K562 (cell line): Measurements from ENCODE around the gene ANKRD34A. TPM values are rescaled to one million over a fixed set of nuclear protein-coding genes. Genes with fewer than 3 reads are reported as not detected.

Experiments used
- CBFA2T3 ChIP-seq: fragments of 450-650 bp; IDR thresholded peaks from 2 replicates; pipeline ENCODE4 v1.6.1; 2017
- ETV5 ChIP-seq: sonication (generic); formaldehyde crosslinking; IDR thresholded peaks from 2 replicates; pipeline ENCODE4 v1.4.0; 2020; ENCODE audit warnings: low read depth, mild to moderate bottlenecking, missing genetic modification reagents
- HMGN3 ChIP-seq: IDR thresholded peaks from 2 replicates; pipeline ENCODE4 v1.6.1; 2011; ENCODE audit warnings: borderline replicate concordance, low read depth, mild to moderate bottlenecking, mixed read lengths, low read length; ENCODE audit not compliant: insufficient read length; ENCODE audit errors: extremely low read depth
- HOXB6 ChIP-seq: fragments of 250-450 bp; sonication (Bioruptor Pico); IDR thresholded peaks from 2 replicates; pipeline ENCODE4 v1.5.1; 2022; ENCODE audit warnings: mild to moderate bottlenecking, borderline replicate concordance
- JUNB ChIP-seq: fragments of 450-650 bp; formaldehyde crosslinking; conservative IDR thresholded peaks from 2 replicates; pipeline ENCODE4 v1.4.0; 2020; ENCODE audit warnings: mild to moderate bottlenecking
- SAFB ChIP-seq: fragments of 200-400 bp; formaldehyde crosslinking; IDR thresholded peaks from 2 replicates; pipeline ENCODE4 v1.6.1; 2017; ENCODE audit warnings: low read depth, low read length, borderline replicate concordance
- SIN3A ChIP-seq, 2 experiments: fragments of 150-350 bp in 1 of 2; IDR thresholded peaks; 2 replicates each; pipeline ENCODE4 v1.6.1; 2011 to 2016; ENCODE audit warnings: borderline replicate concordance in 2 of 2, low read depth in 2 of 2, low read length in 2 of 2, mild to moderate bottlenecking in 2 of 2, moderate library complexity in 2 of 2; ENCODE audit not compliant: control insufficient read depth in 1 of 2
- SRSF9 ChIP-seq: fragments of 200-400 bp; formaldehyde crosslinking; IDR thresholded peaks from 2 replicates; pipeline ENCODE4 v1.6.1; 2017; ENCODE audit warnings: low read depth, low read length, borderline replicate concordance
- STAT5A ChIP-seq: IDR thresholded peaks from 2 replicates; pipeline ENCODE4 v1.6.1; 2012; ENCODE audit warnings: low read length, inconsistent platforms, borderline replicate concordance
- TAF1 ChIP-seq: IDR thresholded peaks from 2 replicates; pipeline ENCODE4 v1.6.1; 2011; ENCODE audit warnings: mild to moderate bottlenecking, low read length, moderate library complexity; ENCODE audit not compliant: insufficient read depth, control insufficient read depth, severe bottlenecking; ENCODE audit errors: extremely low read depth
- TCFL5 ChIP-seq: fragments of 250-450 bp; sonication (Bioruptor Pico); conservative IDR thresholded peaks from 2 replicates; pipeline ENCODE4 v1.6.1; 2021; ENCODE audit warnings: mild to moderate bottlenecking, moderate library complexity, matching md5 sums
- WHSC1 ChIP-seq: IDR thresholded peaks from one replicate; pipeline ENCODE4 v1.6.1; 2012; ENCODE audit warnings: low read length, control low read depth, inconsistent platforms
- ZNF584 ChIP-seq: fragments of 200-800 bp; sonication (Bioruptor generic); IDR thresholded peaks from 2 replicates; pipeline ENCODE4 v1.6.1; 2016; ENCODE audit warnings: low read depth, mild to moderate bottlenecking, missing genetic modification characterization, missing compliant biosample characterization
- ZNF644 ChIP-seq: fragments of 200-800 bp; sonication (Bioruptor generic); IDR thresholded peaks from 2 replicates; pipeline ENCODE4 v1.6.1; 2016; ENCODE audit warnings: low read depth, missing genetic modification characterization, missing compliant biosample characterization
- ZZZ3 ChIP-seq: fragments of 450-650 bp; IDR thresholded peaks from 2 replicates; pipeline ENCODE4 v1.6.1; 2016; ENCODE audit warnings: antibody characterized with exemption, mild to moderate bottlenecking, moderate library complexity
- polyA plus RNA-seq, 8 experiments: library from polyadenylated mRNA; depleted of rRNA in 4 of 8; stranded (reverse) in 5 of 8; unstranded in 3 of 8; fragments of >200 nt; fragmentation: Nextera tagmentation in 2 of 8; fragmentation: Illumina TruSeq in 1 of 8; extraction: Ambion mirVana in 2 of 8; extraction: Trizol in 1 of 8; gene quantifications; 2 replicates each; pipeline versions ENCODE4 v1.2.1 to v1.2.3, GENCODE V29; 2011 to 2014; ENCODE audit warnings: inconsistent platforms in 1 of 8, missing spikeins in 1 of 8
- total RNA-seq, 7 experiments: library from RNA; depleted of rRNA in 6 of 7; stranded (reverse); fragments of >200 nt in 6 of 7; fragmentation: Illumina TruSeq in 2 of 7; extraction: Trizol in 2 of 7; gene quantifications; 2 replicates each; pipeline versions ENCODE4 v1.2.1 to v1.2.3, GENCODE V29; 2011 to 2021; ENCODE audit warnings: low replicate concordance in 1 of 7
- TF ChIP-seq, protein P1 (sequence below): fragments of 450-650 bp; IDR thresholded peaks from 2 replicates; pipeline ENCODE4 v1.6.1; 2016; ENCODE audit warnings: borderline replicate concordance
- TF ChIP-seq, protein P2 (sequence below): sonication (generic); formaldehyde crosslinking; IDR thresholded peaks from 2 replicates; pipeline ENCODE4 v1.9.0; 2022; ENCODE audit warnings: mild to moderate bottlenecking, missing genetic modification reagents
- TF ChIP-seq, protein P3 (sequence below): fragments of 450-650 bp; formaldehyde crosslinking; IDR thresholded peaks from 2 replicates; pipeline ENCODE4 v1.4.0; 2020; ENCODE audit warnings: mild to moderate bottlenecking, moderate library complexity
- TF ChIP-seq, protein P4 (sequence below): fragments of 250-450 bp; sonication (Bioruptor Pico); IDR thresholded peaks from 2 replicates; pipeline ENCODE4 v1.5.0; 2022; ENCODE audit warnings: mild to moderate bottlenecking

Gene ANKRD34A
- total and polyA plus RNA-seq, 9 of the 15 experiments (the other 6 are each of a cell fraction or from before 2014, with no cell fraction given), result 0.06 to 1.6 (median 0.43) TPM

DNA sequence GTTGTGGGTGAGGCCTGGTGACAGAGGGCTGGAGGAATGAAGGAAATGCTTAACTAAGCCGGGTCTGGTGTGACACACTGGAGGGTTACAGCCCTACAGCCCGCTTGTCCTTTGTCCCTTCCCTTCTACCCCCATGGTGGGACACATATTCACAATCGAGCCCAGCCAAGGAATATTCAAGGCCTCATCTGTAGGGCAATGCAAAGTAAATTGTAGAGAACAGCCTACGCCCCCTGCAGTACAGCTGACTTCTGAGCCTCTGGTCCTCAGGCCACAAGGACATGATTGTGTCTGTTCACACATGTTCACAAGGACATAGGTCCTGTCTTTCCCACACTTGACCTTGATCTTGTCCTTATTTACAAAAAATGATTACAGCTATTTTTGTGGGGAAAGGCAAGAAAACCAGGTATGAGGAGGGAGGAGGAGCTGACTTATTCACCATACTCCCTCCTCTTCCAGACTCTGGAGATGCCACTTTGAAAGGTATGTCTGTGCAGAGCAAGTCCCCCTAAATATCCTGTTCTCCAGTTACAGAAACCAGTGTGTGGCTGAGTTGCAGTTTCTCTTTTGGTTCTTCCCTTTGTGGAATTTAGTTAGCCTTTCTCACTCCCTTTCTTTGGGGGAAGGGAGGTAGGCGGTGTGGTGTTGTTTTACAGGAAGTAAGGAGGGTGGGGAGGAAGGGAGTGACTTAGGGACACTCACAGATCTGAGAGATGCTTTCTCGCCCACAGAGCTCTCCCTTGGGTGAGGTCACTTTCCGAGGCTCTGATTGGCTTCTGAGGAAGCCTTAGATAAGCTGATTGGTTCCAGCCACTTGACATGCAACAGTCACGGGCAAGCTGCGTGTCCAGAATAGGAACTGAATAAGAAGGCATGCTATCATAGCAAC is 14.7 kb upstream of the ANKRD34A start (continued):
- TF ChIP-seq, protein P1, sequence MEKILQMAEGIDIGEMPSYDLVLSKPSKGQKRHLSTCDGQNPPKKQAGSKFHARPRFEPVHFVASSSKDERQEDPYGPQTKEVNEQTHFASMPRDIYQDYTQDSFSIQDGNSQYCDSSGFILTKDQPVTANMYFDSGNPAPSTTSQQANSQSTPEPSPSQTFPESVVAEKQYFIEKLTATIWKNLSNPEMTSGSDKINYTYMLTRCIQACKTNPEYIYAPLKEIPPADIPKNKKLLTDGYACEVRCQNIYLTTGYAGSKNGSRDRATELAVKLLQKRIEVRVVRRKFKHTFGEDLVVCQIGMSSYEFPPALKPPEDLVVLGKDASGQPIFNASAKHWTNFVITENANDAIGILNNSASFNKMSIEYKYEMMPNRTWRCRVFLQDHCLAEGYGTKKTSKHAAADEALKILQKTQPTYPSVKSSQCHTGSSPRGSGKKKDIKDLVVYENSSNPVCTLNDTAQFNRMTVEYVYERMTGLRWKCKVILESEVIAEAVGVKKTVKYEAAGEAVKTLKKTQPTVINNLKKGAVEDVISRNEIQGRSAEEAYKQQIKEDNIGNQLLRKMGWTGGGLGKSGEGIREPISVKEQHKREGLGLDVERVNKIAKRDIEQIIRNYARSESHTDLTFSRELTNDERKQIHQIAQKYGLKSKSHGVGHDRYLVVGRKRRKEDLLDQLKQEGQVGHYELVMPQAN, result no peak
- TF ChIP-seq TAF1, result peak; percentile 5
- no peak for TF ChIP-seq ZZZ3
- 0 out of 2 replicates have a peak, but pooled peaks have one; percentile 67 for TF ChIP-seq TCFL5
- TF ChIP-seq, protein P2, sequence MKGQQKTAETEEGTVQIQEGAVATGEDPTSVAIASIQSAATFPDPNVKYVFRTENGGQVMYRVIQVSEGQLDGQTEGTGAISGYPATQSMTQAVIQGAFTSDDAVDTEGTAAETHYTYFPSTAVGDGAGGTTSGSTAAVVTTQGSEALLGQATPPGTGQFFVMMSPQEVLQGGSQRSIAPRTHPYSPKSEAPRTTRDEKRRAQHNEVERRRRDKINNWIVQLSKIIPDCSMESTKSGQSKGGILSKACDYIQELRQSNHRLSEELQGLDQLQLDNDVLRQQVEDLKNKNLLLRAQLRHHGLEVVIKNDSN (CRISPR knock-in tag), result no peak
- TF ChIP-seq SAFB, result no peak
- TF ChIP-seq WHSC1, result no peak
- TF ChIP-seq JUNB (CRISPR knock-in tag), result no peak
- TF ChIP-seq ZNF644 (tag), result peak; percentile 40; the same call in 1 of the 2 replicates
- TF ChIP-seq, protein P3, sequence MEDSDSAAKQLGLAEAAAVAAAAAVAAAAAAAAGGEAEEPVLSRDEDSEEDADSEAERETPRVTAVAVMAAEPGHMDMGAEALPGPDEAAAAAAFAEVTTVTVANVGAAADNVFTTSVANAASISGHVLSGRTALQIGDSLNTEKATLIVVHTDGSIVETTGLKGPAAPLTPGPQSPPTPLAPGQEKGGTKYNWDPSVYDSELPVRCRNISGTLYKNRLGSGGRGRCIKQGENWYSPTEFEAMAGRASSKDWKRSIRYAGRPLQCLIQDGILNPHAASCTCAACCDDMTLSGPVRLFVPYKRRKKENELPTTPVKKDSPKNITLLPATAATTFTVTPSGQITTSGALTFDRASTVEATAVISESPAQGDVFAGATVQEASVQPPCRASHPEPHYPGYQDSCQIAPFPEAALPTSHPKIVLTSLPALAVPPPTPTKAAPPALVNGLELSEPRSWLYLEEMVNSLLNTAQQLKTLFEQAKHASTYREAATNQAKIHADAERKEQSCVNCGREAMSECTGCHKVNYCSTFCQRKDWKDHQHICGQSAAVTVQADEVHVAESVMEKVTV (CRISPR knock-in tag), result no peak
- TF ChIP-seq ZNF584, result peak; percentile 62; the same call in 1 of the 2 replicates
- peak; percentile 1 to 85; a peak in 1 of 4 replicates for TF ChIP-seq SIN3A (IDR thresholded peaks at IDR 0.05; ENCODE audit: borderline replicate concordance in 2 of 2, control insufficient read depth in 1 of 2, low read depth in 2 of 2, low read length in 2 of 2)
- TF ChIP-seq STAT5A, result no peak
- TF ChIP-seq, protein P4, sequence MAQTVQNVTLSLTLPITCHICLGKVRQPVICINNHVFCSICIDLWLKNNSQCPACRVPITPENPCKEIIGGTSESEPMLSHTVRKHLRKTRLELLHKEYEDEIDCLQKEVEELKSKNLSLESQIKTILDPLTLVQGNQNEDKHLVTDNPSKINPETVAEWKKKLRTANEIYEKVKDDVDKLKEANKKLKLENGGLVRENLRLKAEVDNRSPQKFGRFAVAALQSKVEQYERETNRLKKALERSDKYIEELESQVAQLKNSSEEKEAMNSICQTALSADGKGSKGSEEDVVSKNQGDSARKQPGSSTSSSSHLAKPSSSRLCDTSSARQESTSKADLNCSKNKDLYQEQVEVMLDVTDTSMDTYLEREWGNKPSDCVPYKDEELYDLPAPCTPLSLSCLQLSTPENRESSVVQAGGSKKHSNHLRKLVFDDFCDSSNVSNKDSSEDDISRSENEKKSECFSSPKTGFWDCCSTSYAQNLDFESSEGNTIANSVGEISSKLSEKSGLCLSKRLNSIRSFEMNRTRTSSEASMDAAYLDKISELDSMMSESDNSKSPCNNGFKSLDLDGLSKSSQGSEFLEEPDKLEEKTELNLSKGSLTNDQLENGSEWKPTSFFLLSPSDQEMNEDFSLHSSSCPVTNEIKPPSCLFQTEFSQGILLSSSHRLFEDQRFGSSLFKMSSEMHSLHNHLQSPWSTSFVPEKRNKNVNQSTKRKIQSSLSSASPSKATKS (CRISPR knock-in tag), result no peak
- TF ChIP-seq ETV5 (CRISPR knock-in tag), result peak; percentile 97
- TF ChIP-seq SRSF9, result no peak
- TF ChIP-seq HOXB6 (CRISPR knock-in tag), result no peak
- no peak for TF ChIP-seq HMGN3
- 0 out of 2 replicates have a peak, but pooled peaks have one; percentile 27 for TF ChIP-seq CBFA2T3
